DOHH2 (cell line): Measurements from ENCODE around the gene CFAP73.

Source experiments
- CTCF ChIP-seq: fragments of 200-600 bp; sonication (generic); IDR thresholded peaks from one replicate; pipeline ENCODE4 v1.5.1; 2014; ENCODE audit warnings: antibody characterized with exemption, mild to moderate bottlenecking, low read depth, low read length; ENCODE audit not compliant: poor library complexity, severe bottlenecking
- EZH2phosphoT487 ChIP-seq: fragments of 200-600 bp; sonication (generic); IDR thresholded peaks from 2 replicates; pipeline ENCODE4 v1.6.1; 2017; ENCODE audit warnings: borderline replicate concordance, mild to moderate bottlenecking, antibody characterized with exemption, low read length, moderate library complexity, mixed read lengths

GRCh38 chr12:113185180-113186032 is 35.9 kb downstream of the CFAP73 start, which contains the start of the genes DDX54 and RITA1:
- TF ChIP-seq CTCF: no peak
- no peak for TF ChIP-seq EZH2phosphoT487
